WTC11 (cell line): ENCODE data around the gene C9orf50.

ENCODE experiments used
- CTCF ChIP-seq: fragments of 200-600 bp; IDR thresholded peaks from 2 replicates; pipeline ENCODE4 v1.8.0; 2022; ENCODE audit warnings: antibody characterized with exemption
- E2F1 ChIP-seq: sonication (generic); formaldehyde crosslinking; IDR thresholded peaks from 2 replicates; pipeline ENCODE4 v1.8.0; 2022; ENCODE audit warnings: mild to moderate bottlenecking, missing genetic modification reagents
- E2F5 ChIP-seq: sonication (generic); formaldehyde crosslinking; IDR thresholded peaks from 2 replicates; pipeline ENCODE4 v1.8.1; 2022; ENCODE audit warnings: mild to moderate bottlenecking, moderate library complexity, missing genetic modification reagents
- GRHL2 ChIP-seq: fragments of 250-450 bp; sonication (Bioruptor Pico); IDR thresholded peaks from 2 replicates; pipeline ENCODE4 v1.8.0; 2022; ENCODE audit warnings: mild to moderate bottlenecking, moderate library complexity; ENCODE audit not compliant: insufficient replicate concordance, severe bottlenecking
- HMGXB4 ChIP-seq: sonication (generic); formaldehyde crosslinking; IDR thresholded peaks from 2 replicates; pipeline ENCODE4 v1.8.1; 2023; ENCODE audit warnings: mild to moderate bottlenecking, moderate library complexity, missing genetic modification reagents
- MAX ChIP-seq: sonication (generic); formaldehyde crosslinking; IDR thresholded peaks from 2 replicates; pipeline ENCODE4 v1.8.0; 2022; ENCODE audit warnings: mild to moderate bottlenecking, missing genetic modification reagents
- NR1H2 ChIP-seq: sonication (generic); formaldehyde crosslinking; IDR thresholded peaks from 2 replicates; pipeline ENCODE4 v1.9.0; 2021; ENCODE audit warnings: mild to moderate bottlenecking, moderate library complexity, missing genetic modification reagents
- OVOL2 ChIP-seq: fragments of 250-450 bp; sonication (Bioruptor Pico); IDR thresholded peaks from 2 replicates; pipeline ENCODE4 v1.9.0; 2021; ENCODE audit warnings: mild to moderate bottlenecking, borderline replicate concordance
- USF2 ChIP-seq: sonication (generic); formaldehyde crosslinking; IDR thresholded peaks from 2 replicates; pipeline ENCODE4 v1.8.1; 2023; ENCODE audit warnings: mild to moderate bottlenecking, missing genetic modification reagents, moderate library complexity
- ZBTB43 ChIP-seq: sonication (generic); formaldehyde crosslinking; IDR thresholded peaks from 2 replicates; pipeline ENCODE4 v1.8.1; 2023; ENCODE audit warnings: mild to moderate bottlenecking, missing genetic modification reagents
- ZNF219 ChIP-seq: sonication (generic); formaldehyde crosslinking; IDR thresholded peaks from 2 replicates; pipeline ENCODE4 v1.8.0; 2023; ENCODE audit warnings: missing genetic modification reagents, mild to moderate bottlenecking, borderline replicate concordance
- ZNF263 ChIP-seq: sonication (generic); formaldehyde crosslinking; IDR thresholded peaks from 2 replicates; pipeline ENCODE4 v1.8.1; 2022; ENCODE audit warnings: low read depth, mild to moderate bottlenecking, moderate library complexity, missing genetic modification reagents
- ZNF317 ChIP-seq: sonication (generic); formaldehyde crosslinking; IDR thresholded peaks from 2 replicates; pipeline ENCODE4 v1.8.1; 2023; ENCODE audit warnings: low read depth, mild to moderate bottlenecking, moderate library complexity, missing genetic modification reagents, borderline replicate concordance
- ZNF423 ChIP-seq: fragments of 250-450 bp; sonication (Bioruptor Pico); IDR thresholded peaks from 2 replicates; pipeline ENCODE4 v2.1.2; 2022; ENCODE audit warnings: mild to moderate bottlenecking, moderate library complexity

GRCh38 chr9:129669141-129669718 lies 48.3 kb upstream of the C9orf50 start:
- TF ChIP-seq MAX (no peak), ZBTB43 (CRISPR knock-in tag) (no peak), E2F5 (no peak), OVOL2 (CRISPR knock-in tag) (no peak), CTCF (no peak), ZNF317 (no peak), ZNF219 (no peak), NR1H2 (CRISPR knock-in tag) (no peak), GRHL2 (CRISPR knock-in tag) (no peak), E2F1 (CRISPR knock-in tag) (no peak), USF2 (CRISPR knock-in tag) (no peak), HMGXB4 (no peak), ZNF423 (CRISPR knock-in tag) (no peak), ZNF263 (CRISPR knock-in tag) (no peak)
